HG03565 (cell line): ENCODE data around the gene ABHD12.
"Not testable (repeated sequence)": the region's sequence is repeated elsewhere in the genome, so short reads cannot be mapped to it uniquely, and the experiment has no call there.

Experiments used
- ATAC-seq: cut with Tn5 transposase; IDR thresholded peaks from one replicate; pipeline ENCODE4 v1.9.1; 2021; ENCODE audit warnings: mild to moderate bottlenecking, moderate library complexity; ENCODE audit not compliant: unreplicated experiment

Gene ABHD12

DNA sequence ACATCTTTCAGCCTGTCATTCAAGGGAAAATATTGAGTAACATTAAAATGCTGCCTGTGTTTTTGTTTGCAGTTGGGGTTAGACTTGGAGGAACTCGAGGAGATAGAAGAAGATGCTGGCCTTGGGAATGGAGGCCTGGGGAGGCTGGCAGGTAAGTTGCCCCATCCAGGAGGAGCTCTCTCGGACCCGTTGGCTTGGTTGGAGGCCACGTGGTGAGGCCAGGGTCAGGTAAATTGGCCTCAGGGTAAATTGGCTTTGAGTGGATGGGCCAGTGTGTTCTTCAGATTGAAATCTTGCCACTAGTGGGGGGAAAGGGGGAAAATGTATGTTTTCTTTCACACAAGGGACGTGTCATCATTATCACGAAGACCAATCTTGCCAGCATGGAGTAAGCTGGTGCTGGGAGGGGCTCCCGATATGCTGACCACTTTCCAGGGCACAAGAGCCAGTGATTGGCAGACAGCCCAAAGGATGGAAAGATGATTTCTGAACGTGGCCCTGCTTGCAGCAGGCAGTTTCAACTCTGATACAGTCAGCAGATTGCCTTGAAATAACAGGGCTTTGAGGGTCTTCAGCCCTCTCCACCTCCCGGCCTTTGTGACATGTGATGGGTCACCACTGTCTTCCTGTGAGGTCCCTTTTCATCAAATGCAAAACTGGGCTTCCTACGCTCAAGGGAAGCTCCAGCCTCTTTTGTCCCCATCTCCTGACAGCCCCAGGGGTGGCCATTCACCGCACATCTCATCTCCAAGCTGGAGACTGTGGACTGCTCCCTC is 121.4 kb downstream of the ABHD12 start:
- no peak for ATAC-seq

DNA sequence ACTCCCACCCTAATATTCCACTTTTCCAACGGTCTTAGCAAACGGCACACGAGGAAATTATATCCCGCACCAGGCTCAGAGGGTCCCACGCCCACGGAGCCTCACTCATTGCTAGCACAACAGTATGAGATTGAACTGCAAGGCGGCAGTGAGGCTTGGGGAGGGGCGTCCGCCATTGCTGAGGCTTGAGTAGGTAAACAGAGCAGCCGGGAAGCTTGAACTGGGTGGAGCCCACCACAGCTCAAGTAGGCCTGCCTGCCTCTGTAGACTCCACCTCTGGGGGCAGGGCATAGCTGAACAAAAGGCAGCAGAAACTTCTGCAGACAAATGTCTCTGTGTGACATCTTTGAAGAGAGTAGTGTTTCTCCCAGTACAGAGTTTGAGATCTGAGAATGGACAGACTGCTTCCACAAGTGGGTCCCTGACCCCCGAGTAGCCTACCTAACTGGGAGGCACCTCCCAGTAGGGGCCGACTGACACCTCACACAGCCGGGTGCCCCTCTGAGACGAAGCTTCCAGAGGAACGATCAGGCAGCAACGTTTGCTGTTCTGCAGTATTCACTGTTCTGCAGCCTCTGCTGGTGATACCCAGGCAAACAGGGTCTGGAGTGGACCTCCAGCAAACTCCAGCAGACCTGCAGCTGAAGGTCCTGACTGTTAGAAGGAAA is 129.7 kb downstream of the ABHD12 start:
- ATAC-seq = not testable (repeated sequence)

DNA sequence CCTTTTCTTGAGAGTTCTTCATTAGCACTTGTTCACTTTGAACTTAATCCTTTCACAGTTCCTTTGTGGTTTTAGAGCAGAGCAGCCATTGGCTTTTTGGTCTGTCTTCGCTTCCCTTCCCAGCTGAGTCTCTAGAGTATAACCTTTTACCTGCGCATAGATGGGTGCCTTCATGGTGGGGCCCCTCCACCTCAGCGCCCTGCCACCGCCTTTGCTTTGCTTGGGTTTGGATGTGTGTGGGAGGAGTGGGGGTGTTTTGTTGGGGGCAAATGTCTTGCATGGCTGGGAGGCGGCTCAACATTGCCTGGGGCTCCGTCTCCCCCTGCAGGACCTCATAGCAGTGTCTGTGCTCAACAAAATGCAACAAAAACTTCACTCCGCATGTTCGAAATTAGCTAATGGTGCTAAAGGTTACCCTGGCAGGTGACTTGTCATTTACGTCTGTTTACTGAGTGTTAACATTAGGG is 130.8 kb downstream of the ABHD12 start:
- no peak for ATAC-seq

DNA sequence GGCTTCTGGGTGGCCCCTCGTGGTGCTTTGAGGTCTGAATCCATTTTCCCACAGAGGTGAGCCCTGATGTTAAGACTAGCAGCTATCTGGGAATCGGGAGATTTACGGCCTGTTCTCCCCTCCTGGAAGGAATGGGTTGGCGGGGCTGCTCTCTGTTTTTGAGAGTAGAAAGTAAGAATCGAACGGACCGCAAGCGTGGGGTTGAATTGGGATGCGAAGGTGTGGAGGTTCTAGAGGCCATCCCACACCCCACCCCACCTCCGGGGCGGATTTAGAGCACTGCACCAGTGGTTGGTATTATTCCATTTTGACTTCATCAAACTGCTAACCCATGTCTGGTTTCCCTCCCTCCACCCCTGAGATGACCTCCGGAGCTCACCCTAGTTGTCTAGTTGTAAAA is 131.3 kb downstream of the ABHD12 start:
- ATAC-seq = no peak

DNA sequence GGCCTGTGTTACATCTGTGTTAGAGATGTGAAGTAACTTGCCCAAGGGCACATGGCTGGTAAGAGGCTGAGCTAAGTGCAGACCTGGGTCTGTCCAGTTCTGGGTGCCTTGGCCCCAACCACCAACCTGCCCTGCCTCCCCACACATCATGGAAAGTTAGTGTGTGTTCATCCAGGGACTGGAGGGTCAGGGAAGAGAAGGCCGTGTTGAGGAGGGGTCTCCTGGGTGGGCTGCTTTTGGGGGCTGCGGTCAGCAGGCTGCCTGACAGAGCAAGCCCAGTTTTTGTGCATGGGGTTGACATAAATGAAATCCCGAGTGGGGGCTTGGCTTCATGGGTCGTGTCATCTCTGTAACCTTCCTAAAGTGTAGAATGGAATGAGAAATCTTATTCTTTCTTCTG is 131.8 kb downstream of the ABHD12 start:
- ATAC-seq = no peak

DNA sequence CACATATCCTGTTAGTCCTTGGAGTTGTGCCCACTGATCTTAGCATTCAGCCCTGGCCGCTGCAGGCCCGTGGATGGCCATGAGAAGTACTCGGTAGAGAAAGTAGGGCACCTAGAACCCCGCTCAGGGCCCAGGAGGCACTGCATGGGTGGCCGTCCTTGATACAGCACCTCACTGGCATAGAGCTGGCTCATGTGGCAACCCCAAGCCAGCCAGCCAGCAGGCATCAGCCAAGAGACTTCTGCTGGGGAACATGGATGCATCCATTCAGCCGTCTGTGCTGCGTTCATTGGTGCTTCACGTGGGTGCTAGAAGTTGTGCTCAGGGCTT is 132.2 kb downstream of the ABHD12 start:
- ATAC-seq = no peak

DNA sequence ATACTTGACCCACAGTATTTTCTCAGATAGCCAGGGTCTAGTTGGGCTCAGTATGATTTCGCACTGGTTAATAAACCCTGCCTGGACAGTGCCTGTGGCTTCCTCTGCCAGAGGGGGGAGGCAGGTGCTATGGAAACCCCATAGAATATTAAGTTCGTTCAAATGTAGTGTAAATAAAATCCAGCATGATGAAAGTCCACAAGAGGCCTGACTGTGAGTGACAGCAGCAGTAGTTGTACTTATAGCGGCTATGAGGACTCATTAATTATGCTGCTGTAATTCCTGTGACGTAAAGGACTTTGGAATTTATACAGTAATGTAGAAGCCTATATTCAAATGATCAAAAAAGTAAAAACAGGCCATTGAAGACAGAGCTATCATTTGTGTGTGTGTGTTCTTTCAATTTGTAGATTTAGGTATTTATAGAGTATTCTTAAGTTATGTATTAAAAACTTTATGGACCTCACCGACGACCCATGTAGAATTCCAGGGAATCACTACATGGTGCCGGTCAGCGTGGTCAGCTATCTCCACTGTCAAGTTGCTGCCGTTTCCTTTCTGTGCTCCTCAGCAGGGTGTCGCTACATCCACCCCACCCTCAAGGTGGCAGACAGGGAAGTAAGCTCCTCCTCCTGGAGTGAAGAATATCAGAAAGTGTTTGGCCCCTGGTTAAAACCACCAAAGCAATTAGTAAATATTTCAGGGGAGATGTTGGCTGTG is 132.7 kb downstream of the ABHD12 start:
- ATAC-seq = no peak

DNA sequence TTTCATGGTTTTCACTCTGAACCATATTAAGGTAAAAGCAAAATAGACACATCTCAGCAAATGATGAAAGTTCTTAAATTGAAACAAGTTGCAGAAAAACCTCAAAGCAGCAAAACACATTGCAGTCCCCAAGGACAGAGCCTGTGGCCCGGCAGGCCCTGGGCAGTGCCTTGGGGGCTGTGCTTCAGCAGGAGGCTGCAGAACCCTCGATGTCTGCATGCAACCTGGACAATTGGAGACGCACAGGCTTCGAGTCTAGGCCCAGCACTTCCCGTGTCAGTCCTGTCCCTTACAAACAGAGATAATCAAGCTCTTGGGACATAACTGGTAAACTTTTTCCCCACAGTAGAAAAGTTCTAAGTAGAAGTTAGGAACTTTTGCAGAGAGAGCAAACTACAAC is 133.5 kb downstream of the ABHD12 start:
- ATAC-seq = no peak

DNA sequence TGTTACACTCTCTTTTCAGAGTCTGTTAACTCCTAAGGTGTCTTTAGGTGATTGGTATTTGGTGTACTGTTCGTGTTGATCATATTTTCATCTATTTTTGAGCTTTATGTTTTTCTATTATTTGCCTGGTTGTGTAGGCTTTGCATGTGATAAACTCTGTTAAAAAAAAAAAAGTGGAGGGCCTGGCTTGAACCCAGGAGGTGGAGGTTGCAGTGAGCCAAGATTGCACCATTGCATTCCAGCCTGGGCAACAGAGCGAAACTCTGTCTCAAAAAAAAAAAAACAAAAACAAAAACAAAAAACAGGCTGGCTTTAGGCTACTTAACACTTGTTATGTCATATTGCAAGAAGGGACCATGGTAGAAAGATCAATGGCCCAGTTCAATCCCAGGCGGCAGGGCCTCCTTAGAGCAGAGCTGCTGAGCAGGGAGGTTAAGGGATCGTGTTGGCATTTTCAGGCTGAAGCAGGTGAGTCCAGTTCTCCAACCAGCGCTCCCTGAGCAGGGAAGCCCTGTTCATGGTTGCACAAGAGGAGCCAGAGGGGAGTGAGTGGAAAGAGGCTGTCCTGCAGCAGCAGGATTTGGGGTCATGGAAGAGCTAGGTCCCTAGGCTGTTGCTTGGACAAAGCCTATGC is 134.3 kb downstream of the ABHD12 start:
- ATAC-seq = no peak

DNA sequence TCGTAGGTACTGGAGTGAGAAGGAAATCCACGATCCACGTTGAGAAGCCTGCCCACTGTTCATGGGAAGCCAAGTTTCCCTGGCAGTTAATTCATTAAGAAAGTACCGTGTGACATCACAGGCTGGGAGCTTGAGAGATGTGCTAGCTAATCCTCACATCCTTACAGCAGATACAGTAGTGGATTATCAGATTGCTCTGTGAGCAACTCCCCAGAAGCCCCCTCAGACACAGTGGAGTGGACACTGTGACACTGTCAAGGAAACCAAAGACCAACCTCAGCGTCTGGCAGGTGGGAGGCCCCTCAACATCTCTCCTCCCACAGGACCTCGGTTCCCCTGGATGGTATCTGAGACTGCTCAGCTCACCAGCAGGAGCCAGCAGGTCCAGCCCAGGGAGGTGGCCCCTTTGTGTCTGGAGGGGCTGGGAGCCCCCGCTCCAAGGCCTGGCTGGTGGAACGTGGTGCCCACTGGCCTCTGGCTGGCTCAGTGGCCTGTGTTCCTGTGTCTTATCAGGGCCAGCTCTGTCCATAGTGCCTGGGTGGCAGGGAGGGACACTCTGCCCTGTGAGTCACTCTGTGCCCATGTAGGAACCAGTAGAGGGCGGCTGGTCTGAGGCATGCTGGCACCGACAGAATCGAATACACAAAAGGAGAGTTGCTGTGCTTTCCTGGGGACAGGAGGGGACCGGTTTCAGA is 135.5 kb downstream of the ABHD12 start:
- ATAC-seq = no peak

DNA sequence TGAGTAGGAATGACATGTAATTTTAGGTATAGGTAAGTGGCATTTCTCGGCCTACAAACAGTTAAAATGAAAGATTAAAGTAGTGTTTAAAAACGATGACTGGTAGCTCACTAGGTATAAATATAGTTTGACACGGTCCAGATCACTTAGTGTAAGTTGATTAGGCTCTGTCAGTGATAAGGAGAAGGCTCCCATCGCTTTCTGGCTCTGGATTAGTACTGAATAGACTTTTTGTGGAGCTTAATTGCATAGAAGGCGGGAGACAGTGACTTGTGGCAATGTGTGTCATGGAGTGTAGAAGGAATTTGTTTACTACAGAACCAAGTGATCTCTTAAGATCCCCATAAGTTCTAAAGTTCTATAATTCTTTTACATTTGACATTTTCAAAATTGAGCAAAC is 136.1 kb downstream of the ABHD12 start:
- ATAC-seq = no peak

DNA sequence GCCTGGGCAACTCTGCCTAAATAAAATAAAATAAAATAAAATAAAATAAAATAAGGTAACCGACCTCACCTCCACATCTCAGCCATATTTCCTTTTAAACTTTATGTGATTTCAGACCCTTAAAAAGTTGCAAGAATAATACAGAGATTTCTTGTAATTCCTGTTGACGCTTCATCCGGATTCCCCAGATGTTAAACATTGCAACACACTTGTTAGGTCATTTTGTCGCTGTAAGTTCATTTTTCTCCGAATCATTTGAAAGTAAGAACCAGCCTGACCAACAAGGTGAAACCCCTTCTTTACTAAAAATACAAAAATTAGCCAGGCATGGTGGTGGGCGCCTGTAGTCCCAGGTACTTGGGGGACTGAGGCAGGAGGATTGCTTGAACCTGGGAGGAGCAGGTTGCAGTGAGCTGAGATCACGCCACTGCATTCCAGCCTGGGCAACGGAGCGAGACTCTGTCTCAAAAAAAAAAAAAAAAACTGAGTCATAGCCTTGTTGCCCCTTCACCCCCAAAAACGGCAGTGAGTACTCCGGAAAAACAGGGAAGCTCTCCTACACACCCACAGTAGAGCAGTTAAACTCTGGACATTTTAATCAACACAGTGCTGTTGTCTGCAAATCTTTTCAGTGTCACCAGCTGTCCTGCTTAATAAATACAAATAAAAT is 136.9 kb downstream of the ABHD12 start:
- no peak for ATAC-seq

DNA sequence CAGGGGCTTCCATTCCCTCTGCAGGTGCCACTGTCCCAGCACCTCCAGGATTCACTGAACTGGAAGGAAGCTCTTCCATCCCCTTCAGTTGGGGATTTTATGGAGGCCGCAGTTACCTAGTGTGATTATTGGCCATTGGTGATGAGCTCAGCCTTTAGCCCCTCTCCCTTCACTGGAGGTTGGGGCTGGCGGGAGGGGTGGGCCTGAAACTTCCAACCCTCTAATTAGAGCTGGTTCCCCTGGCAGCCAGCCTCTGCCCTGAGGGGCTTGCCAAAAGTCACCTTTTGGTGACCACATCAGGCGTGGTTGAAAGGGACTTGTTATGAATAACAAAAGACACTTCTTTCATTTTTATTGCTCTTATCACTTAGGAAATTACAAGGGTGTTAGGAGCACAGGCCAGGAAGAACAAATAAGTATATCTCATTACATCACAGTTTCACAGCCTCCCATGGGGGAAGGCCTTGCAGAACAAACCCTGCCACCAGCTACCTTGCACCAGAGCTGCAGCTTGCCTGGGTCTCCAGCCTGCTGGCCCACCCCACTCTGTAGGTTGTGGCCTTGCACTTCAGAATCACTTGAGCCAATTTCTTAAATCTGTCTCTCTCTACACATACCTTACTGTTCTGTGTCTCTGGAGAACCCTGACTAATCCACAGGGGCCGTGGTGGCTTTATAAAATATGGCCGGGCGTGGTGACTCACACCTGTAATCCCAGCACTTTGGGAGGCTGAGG is 137.8 kb downstream of the ABHD12 start:
- ATAC-seq = no peak

DNA sequence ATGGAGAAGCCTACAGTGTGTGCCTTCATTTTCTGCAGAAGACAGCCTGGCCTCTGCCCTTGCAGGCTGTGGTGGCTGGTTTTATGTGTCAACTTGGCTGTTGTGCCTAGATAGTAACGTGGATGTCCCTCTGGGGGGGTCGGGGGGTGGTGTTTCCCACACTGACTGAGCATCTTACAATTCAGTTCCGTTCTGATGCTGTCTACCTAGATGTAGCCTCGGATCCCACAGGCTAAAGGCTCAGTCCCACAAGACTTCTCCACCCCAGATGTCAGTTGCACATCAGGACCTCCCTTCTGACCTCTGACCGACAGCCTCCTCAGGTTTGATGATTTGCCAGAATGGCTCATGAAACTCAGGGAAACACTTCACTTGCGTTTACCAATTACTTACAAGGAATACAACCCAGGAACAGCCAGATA is 138.4 kb downstream of the ABHD12 start:
- no peak for ATAC-seq

DNA sequence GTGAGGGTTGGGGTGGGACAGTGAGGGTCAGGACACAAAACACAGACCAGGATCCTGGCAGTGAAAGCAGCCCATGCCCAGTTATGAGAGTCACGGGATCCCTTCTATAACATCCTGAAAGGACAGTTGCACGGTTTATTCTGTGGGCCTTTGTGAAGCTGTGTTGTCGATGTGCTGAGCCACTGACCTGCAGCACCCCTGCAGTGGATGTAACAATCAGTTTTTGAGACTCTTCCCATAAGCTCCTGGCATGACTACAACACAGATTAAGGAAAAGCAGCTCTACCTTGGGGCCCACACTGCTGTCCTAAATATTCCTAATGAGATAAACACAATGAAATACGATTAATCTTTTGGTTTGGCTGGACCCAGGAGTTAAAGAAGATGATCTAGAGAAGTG is 139.1 kb downstream of the ABHD12 start:
- ATAC-seq = no peak

DNA sequence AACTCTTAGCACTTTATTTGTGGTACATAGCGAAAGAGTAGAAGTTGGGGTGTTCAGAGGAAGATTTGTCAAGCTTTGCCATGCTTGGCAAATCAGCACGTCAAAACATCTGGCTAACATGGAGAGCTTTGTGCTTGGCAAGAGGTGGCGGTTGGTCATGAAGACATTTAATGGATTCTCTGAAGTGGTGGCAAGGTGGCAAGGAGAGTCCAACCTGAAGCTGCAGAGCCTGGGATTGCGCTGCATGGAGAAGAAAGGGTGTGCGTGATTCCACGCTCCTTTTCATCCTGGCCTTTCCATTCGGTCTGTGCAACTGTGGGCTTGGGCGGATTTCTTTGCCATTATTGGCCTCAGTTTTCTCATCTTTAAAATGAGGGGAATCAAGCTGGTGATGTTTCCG is 139.6 kb downstream of the ABHD12 start:
- ATAC-seq = no peak

DNA sequence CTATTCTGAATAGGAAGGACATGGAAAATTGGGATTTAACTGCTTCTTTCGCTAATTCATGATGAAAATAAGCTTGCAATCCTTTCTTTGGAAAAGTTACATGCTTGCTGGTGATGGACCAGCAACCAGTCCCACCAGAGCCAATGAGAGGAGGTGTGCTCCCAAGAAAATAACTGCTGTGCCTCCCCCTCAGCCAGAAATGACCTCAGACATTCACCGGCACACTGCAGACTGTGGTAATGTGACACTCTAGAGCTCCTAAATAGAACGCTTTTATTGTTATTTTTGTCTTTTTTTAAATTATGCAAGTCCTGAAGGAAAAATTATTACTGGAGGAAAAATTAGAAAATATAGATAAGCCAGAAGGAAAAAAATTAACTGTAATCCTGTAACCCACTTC is 140.1 kb downstream of the ABHD12 start:
- ATAC-seq = no peak
